Measurements from ENCODE around the gene LRRC15.

Gene LRRC15

GRCh38 chr3:194384569-194385001 is 15.0 kb upstream of the LRRC15 start:
- DNase-seq (ENCODE audit: low read depth): no peak

GRCh38 chr3:194384156-194384555 is 14.6 kb upstream of the LRRC15 start:
- DNase-seq (ENCODE audit: low read depth): no peak

- no peak for DNase-seq (ENCODE audit: low read depth)
Measured at GRCh38 chr3:194383276-194383940, 13.9 kb upstream of the LRRC15 start.

GRCh38 chr3:194382892-194383223 is 13.3 kb upstream of the LRRC15 start:
- no peak for DNase-seq (ENCODE audit: low read depth)

GRCh38 chr3:194382196-194382891 is 12.8 kb upstream of the LRRC15 start:
- no peak for DNase-seq (ENCODE audit: low read depth)

- no peak for DNase-seq (ENCODE audit: low read depth)
Measured at GRCh38 chr3:194381460-194381875, 11.9 kb upstream of the LRRC15 start.

GRCh38 chr3:194380326-194380725 is 10.8 kb upstream of the LRRC15 start:
- no peak for DNase-seq (ENCODE audit: low read depth)

- DNase-seq (ENCODE audit: low read depth): no peak
Measured at GRCh38 chr3:194379651-194380050, 10.1 kb upstream of the LRRC15 start.

GRCh38 chr3:194379231-194379630 is 9.7 kb upstream of the LRRC15 start:
- DNase-seq (ENCODE audit: low read depth): no peak

- no peak for DNase-seq (ENCODE audit: low read depth)
Measured at GRCh38 chr3:194377708-194378107, 8.2 kb upstream of the LRRC15 start.

GRCh38 chr3:194376241-194376560 is 6.7 kb upstream of the LRRC15 start:
- no peak for DNase-seq (ENCODE audit: low read depth)

- no peak for DNase-seq (ENCODE audit: low read depth)
Measured at GRCh38 chr3:194375473-194376240, 6.1 kb upstream of the LRRC15 start.

GRCh38 chr3:194374935-194375334 is 5.4 kb upstream of the LRRC15 start:
- DNase-seq (ENCODE audit: low read depth): no peak

- no peak for DNase-seq (ENCODE audit: low read depth)
Measured at GRCh38 chr3:194373899-194374298, 4.4 kb upstream of the LRRC15 start.

GRCh38 chr3:194373028-194373427 is 3.5 kb upstream of the LRRC15 start:
- DNase-seq (ENCODE audit: low read depth): no peak

- DNase-seq (ENCODE audit: low read depth): no peak
Measured at GRCh38 chr3:194370753-194371152, 1.2 kb upstream of the LRRC15 start.

- no peak for DNase-seq (ENCODE audit: low read depth)
Measured at GRCh38 chr3:194368918-194369317, 625 bp downstream of the LRRC15 start.

GRCh38 chr3:194367992-194368841 is 1.3 kb downstream of the LRRC15 start:
- DNase-seq (ENCODE audit: low read depth): no peak

- DNase-seq (ENCODE audit: low read depth): no peak
Measured at GRCh38 chr3:194365978-194366490, 3.5 kb downstream of the LRRC15 start.

GRCh38 chr3:194365526-194365925 is 4.0 kb downstream of the LRRC15 start:
- no peak for DNase-seq (ENCODE audit: low read depth)

- no peak for DNase-seq (ENCODE audit: low read depth)
Measured at GRCh38 chr3:194364652-194365434, 4.7 kb downstream of the LRRC15 start.

Measured in activated T-cell treated with anti-CD3 and anti-CD28 coated beads for 1 hour (primary cell).